GM18517 (cell line): ENCODE measurements around the gene ADIPOR1.

ENCODE experiments used
- ATAC-seq: cut with Tn5 transposase; IDR thresholded peaks from one replicate; pipeline ENCODE4 v1.9.1; 2021; ENCODE audit warnings: mild to moderate bottlenecking, moderate library complexity; ENCODE audit not compliant: unreplicated experiment

ADIPOR1 gene

DNA sequence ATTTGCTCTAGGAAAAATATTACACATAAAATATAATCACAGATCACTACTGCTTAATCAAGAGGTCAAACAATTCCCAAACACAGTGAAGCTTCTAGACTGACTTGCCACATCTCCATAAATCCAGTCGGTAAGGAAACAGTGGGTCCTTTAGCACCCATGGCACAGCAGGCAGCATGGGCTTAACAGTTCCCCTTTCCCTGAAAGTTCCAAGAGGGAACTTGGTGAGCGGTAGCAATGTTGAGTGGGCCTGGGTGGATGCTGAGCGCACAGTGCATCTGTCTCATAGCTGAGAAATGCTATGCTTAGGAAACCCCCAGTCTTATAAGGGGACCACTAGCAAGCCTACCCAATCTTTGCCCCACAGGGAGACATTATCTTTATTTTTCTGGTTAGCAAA is 16.7 kb upstream of the ADIPOR1 start:
- ATAC-seq, result no peak

DNA sequence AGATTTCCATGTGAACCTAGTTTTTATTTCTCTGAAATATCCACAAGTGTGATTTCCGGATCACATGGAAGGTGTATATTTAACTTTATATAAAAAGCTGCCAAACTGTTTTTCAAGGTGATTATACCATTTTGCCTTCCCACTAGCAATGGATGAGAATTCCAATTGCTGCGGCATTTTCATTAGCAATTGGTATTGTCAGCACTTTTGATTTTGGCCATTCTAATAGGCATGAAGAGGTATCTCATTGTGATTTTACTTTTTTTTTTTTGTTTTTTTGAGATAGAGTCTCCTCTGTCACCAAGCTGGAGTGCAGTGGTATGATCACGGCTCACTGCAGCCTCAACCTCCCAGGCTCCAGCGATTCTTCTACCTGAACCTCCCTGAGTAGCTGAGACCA is 13.9 kb upstream of the ADIPOR1 start:
- no peak for ATAC-seq

DNA sequence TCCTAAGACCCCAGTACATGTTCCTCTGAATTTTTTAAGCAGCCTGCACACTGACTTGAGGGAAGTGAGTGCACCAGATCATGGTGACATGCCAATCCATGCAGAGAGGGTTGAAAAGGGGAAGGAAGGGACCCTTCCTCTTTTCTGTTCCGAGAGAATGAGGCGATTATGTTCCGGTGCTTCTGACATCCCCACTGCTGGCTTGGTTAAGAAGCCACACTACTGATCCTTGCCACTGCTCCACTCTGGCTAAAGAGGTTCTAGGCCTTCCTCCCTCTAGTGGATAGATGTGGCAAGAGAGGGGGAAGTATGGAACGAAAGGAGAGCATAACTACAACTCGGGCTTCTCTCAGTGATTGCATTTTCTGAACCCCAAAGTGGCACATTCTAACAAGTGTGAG is 10.8 kb upstream of the ADIPOR1 start:
- ATAC-seq, result peak; percentile 63

DNA sequence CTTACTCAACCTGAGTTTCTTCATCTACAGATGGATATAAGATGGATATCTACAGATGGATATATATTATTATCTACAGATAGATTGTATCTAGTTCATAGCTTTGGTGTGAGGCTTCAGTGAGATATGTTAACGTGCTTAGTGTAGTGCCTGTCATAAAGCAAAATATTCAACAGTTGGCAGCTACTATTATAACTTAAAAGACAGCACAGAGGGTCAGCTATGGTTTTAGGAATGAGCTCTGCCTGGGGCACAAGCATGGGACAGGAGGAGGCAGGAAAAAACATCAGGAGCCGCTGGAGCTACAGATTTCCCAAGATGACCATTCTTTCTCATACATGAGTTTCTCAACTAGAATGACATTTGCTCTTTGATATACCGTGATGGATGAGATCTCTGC is 10.2 kb upstream of the ADIPOR1 start:
- ATAC-seq, result no peak

DNA sequence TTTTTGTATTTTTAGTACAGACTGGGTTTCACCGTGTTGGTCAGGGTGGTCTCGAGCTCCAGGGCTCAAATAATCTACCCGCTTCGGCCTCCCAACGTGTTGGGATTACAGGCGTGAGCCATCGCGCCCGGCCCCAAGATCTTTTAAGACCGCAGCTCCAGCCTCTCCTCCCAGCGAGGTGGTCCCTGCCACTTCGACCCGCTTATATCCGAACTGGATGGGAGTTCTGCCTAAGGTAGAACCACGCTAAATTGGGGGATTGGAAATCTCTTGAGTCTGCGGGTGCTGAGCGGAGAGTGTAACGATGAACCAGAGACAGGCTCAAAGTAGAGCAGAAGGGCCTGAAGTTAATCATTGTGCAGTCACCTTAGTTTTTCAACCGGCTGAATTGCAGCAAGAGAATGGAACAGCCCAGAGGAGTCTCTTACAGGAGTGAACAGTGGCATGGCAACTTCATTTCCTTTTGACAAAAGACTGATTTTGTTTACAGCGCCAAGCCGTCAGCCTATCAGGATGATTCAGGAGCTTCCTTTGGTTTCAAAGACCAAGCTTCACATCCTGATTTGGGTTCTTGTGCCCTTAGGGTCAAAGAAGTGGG is 9.7 kb upstream of the ADIPOR1 start:
- ATAC-seq, result peak; percentile 3

DNA sequence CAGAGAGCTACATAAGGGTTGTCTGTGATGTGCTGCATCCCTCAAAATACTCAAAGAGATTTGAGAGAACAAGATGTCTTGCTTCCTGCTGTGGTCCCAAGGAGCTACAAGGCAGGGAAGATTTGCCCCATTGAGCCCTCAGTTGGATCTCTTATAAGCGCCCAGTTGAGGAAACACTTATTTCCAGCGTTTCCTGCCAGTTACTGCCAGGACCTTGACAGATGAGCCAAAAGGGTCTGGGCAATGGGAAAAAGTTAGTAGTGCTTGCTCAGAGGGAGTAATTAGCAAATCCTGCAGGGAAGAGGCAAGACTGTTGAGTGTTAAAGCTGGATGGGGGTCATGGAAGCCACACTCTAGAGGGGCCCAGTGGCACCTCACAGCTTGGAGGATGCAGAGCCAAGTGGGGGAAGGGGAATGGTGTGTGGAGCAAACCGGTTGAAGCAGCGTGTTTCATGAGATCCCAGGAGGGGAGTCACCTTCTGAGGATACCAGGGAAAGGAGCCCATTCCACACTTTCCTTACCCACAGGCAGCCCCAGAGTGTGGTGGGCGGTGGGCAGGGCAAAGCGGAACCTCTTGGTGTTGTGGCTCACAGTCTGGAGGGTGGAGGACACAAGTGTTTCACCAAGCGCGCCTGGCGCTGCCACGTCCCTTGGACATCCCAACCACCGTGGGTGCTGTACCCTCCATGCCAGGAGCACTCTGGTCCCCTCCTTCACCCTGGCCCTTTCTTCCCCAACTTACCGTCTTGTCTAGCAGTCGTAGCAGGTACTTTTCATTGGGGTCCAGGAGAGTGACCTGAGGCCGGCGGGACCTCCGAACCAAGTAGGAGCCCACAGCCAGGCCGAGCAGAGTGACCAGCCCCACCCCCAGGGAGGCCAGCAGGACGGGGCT is 8.1 kb upstream of the ADIPOR1 start:
- ATAC-seq, result no peak

DNA sequence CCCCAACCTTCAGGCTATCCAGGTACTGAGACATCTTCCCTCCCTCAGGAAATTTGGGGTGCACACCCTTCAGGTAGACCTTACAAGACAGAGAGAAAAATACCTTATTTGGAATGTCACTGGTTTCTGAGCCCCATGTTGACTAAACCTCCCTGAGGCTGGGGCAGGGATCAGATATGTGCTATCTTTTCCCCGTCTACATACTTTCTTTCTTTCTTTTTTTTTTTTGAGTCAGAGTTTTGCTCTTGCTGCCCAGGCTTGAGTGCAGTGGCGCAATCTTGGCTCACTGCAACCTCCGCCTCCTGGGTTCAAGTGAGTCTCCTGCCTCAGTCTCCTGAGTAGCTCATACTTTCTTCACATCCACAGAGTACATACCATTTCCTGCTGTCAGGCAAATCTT is 7.3 kb upstream of the ADIPOR1 start:
- ATAC-seq, result no peak

DNA sequence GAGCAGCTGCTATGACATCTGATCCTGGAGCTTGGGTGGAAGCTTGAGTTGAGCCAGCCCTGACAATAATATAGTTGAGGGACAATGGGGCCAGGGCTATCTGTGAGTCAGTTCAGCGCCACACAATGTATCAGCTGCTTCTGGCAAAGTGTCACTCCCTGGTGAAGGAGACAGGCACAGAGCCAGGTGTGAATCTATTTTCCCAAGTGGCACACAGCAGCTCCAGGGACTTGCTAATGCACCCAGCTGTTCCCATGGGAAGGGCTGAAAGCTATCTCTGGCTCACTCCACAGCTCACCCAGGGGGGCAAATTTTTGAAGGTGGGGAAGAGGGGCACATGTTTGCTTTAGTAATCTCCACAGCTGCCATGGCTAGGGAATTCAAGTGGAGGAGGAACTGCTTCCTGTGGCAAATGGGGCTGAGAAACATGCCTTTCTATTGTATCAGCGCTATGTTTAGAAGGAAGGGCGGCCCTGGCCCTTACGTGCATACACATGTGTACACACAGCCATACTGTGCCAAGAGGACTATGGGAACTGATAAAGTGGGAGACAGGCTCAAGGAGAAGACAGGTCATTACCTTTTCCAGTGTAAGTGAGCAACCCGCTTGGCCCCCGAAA is 6.8 kb upstream of the ADIPOR1 start:
- no peak for ATAC-seq

DNA sequence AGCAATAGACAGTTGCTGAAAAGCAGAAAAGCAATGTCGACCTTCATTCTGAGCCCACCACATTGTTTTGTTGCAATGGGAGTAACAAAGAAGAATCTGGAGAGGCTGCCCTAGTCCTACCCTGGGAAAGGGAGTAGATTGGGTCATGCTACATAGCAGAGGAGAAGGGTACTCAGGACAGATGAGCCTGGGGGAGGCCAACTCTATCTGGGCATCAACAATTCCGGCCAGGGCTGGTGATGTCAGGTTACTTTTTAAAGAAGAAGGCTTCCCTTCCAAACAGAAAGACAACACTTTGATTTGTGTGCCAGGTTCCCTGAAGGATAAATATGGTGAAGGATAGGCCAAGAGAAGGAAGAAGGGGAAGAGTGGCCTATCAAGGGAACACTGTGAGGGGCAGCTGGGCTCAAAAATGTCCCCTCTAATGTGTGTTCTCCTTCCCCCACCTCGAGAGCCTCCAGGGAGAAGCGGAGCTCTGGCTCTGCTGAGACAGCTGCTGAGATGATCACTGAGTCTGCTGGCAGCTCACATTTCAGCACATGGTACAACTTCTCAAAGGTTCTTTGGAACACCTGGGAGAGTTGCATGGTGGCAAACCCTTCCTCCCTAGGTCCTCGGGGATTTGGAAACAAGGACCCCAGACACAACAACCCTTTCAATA is 3.2 kb upstream of the ADIPOR1 start:
- ATAC-seq, result no peak

DNA sequence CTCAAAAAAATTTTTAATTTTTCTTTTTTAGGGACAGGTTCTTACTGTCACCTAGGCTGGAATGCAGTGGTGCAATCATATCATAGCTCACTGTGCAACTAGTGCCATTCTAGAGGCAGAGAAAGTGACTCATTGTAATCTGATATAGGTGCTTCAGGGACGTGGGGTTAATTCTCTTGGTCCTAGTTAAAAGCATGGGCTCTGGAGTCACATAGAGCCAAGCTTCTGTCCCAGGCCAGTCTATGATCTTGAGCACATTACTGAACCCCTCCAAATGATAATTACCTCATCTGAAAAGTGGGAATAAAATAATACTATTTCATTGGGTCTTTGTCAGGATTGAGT is 1.1 kb upstream of the ADIPOR1 start:
- no peak for ATAC-seq

DNA sequence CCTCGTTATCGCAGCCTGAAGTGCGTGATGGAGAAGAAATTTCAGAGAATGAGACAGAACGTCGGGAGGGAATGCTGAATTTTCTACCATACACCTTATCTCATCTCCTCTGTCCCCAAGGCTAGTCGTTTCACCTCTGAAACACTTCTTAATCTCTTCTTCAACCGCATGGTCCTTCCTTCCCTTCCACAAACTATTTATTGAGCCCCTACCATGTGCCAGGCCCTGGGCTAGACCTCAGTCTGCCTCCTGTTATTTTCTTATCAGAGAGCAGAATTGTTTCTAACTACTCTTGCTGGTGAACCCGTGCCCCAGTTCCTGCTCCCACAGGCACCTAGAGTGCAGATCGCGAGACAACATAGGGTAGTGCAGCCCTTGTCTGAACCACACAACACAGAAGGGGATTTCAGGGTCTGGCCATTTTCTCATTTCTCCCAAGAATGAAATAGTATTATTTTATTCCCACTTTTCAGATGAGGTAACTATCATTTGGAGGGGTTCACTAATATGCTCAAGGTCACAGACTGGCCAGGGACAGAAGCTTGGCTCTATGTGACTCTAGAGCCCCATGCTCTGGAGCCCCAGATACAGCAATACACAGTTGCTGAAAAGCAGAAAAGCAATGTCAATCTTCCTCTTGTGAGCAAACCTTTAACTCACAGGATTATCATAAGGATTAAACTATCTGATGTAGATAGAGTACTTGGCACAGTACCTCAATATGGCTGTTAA is 598 bp upstream of the ADIPOR1 start:
- ATAC-seq, result no peak

DNA sequence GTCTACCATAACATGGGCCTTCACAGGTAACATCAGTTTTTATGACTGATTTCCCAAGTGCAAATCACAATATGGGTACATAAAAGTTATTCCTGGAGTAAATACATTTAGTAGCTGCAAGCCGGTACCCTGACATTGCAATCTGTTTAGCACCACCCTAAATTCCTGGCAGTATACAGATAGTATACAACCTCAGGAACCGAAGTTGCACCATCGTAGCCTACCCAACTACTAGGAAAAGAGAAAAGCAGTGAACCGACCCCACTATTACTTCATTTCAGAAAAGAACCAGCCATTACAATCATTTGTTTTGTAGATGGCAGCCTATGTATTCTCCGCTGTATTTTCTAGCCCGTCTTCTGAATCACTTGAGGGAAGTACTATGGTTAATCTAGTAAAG is 1.1 kb downstream of the ADIPOR1 start:
- no peak for ATAC-seq

DNA sequence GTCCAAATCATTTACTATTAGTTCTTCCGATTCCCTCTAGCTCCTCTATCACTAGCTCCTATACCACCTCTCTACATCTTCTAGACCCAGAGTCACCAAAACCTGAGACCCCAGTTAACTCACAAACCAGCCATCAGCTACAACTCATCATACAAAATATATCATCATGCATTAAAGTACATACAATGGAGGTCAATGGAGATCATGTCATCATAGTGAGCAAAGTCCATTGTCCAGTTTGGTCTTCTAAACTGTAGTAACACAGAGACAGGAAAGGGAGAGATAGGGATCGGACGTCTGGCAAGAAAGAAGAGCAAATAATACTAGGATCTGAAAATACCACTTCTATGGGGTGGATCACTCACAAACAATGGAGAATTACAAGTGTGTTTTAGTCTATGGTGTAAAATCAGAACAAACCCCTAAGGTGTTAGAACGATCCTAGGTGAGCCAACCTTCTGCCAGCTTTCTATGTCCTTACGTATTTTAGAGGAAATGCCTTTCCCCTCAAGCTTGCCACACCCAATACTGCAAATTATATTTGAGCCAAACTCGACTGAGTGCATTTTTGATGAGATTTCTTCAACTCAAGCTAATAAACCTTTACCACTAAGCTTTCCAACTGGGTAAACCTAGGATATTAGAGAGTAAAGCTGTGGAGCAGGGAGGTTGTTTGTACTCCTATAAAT is 3.9 kb downstream of the ADIPOR1 start:
- no peak for ATAC-seq

DNA sequence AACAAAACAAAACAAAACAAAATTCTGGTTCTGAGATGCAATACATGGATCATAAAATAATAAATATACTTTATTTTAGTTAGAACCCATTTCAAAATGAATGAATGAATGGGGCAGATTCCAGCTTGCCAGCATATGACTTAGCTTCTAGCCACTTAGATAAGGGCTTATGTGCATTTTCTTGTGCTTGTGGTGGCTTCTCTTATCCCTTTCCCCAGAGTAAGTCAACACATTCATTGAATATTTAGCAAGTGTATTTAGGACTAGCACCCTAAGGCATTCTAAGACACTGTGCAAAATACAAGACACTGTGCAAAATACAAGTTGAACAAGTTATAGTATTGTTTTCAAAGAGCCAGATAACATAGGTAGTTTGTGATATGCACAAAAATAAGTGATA is 4.7 kb downstream of the ADIPOR1 start:
- ATAC-seq, result no peak

DNA sequence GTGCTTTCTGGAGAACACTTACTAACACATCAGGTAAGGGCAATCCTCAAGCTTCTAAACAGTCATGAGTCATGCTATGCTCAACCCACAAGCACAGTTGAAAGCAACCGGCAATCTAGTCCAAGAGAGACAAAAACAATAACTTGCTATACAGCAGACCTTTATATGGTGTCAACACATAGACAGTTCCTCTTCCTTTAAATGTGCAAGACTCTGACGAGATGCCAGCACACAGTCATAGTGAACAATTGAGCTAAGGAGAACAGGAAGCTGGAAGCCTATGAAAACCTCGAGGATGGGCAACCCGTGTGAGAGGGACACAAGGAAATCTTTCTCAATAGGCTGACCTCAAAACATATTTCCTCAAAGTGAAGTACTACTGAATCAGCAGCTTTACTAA is 5.3 kb downstream of the ADIPOR1 start:
- ATAC-seq, result no peak

DNA sequence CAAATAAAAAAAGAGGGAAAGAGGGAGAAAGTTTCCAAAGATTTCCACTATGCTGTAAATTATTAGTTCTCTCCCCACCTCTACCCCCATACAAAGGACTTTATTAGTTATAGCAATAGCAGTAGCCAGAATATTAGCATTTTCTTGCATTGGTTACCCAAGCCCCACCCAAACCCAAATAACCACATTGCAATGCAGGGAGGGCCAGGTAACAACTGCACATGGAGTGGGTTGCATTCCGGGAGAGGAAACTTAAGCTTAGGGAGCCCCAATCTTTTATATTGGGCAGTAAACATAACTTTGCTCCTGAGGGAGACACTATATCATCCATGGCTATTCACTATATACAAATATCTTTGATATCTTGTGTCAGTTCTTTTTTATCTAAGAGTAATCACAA is 6.0 kb downstream of the ADIPOR1 start:
- ATAC-seq, result no peak

DNA sequence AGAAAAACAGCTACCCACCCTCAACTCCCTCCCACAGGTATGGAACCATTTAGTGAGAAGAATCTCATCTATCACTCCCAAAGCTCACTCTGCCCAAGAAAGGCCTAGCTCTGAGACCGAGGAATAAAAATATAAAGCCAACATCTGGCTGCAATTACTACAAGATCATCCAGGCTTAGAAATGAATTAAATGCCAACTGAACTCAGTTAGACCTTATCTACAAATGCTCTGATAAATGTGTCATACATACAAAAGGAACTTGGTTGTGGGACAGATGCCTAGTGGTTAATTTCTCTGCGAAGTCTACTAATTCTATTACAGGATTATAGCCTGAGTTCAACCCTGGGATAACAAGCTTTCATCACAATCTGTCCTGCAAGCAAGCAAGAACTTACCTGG is 6.7 kb downstream of the ADIPOR1 start:
- ATAC-seq, result no peak

DNA sequence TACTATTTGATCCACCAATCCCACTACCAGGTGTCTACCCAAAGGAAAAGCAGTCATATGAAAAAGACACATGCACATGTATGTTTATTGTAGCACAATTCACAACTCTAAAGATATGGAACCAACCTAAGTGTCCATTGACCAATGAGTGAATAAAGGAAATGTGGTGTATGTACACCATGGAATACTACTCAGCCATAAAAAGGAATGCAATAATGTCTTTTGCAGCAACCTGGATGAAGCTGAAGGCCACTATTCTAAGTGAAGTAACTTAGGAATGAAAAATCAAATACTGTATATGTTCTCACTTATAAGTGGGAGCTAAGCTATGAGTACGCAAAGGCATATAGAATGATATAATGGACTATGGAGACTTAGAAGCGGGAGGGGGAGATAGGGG is 12.6 kb downstream of the ADIPOR1 start:
- no peak for ATAC-seq

DNA sequence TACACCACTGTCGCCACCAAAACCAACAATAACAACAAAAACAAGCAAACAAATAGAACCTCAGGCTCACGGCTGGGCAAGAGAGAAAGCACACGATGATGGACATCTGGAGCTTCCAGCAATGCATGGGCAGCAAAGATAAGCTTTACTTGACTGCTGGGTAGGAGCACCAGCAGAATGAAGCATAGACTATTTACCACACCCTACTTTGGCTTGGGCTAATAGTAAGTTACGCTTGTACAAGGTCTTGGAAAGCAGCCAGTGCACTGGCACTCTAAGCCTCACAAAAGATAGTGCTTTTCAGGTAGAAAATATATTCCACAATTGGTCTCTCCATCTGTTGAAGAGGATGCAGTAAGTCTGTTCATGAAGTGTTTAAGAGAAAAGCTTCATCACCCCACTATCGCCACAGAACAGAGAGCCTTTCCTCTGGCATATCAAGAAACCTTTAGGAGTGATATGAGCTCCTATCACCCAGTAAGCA is 13.6 kb downstream of the ADIPOR1 start:
- ATAC-seq, result no peak

DNA sequence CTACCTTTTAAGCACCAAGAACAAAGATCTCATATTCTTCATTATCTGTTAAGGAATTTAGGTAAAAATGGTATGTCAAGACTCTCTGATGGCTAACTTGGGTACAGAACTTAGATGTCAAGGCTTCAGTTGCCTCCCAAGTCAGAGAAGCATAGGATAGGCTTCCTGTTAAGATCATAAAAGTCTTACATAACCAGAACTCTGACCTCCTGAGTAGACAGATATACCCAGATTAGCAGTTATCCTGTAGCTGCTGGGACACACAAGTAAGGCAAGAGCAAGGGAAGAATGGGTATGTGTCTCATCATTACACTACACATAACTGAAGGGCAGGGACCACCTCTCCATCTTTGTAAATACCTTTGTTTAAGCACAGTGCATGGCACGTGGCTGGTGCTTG is 15.7 kb downstream of the ADIPOR1 start:
- ATAC-seq, result no peak
